Measurements from ENCODE around the gene XRN1. TPM values are rescaled to one million over a fixed set of nuclear protein-coding genes. Genes with fewer than 3 reads are reported as not detected.
A peak's percentile ranks its signal among the peaks of the same experiment; 100 is the strongest.
"Not testable (repeated sequence)": the region's sequence is repeated elsewhere in the genome, so short reads cannot be mapped to it uniquely, and the experiment has no call there.

Gene XRN1
- total RNA-seq, 1 donor from 2014 or later = 56.1 TPM

- DNase-seq (ENCODE audit: low read depth, low spot score) = no peak
These were observed 115.4 kb downstream of the XRN1 start for GRCh38 chr3:142332390-142332789.

DNA sequence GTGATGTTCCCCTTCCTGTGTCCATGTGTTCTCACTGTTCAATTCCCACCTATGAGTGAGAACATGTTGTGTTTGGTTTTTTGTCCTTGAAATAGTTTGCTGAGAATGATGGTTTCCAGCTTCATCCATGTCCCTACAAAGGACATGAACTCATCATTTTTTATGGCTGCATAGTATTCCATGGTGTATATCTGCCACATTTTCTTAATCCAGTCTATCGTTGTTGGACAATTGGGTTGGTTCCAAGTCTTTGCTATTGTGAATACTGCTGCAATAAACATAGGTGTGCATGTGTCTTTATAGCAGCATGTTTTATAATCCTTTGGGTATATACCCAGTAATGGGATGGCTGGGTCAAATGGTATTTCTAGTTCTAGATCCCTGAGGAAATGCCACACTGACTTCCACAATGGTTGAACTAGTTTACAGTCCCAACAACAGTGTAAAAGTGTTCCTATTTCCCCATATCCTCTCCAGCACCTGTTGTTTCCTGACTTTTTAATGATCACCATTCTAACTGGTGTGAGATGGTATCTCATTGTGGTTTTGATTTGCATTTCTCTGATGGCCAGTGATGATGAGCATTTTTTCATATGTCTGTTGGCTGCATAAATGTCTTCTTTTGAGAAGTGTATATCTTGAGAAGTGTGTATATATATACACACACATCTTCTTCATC is 123.4 kb downstream of the XRN1 start:
- DNase-seq (ENCODE audit: low read depth, low spot score) = not testable (repeated sequence)

- DNase-seq (ENCODE audit: low read depth, low spot score) = no peak
These were observed 127.9 kb downstream of the XRN1 start for GRCh38 chr3:142319912-142320311.

GRCh38 chr3:142319094-142319493 is 128.7 kb downstream of the XRN1 start:
- no peak for DNase-seq (ENCODE audit: low read depth, low spot score)

GRCh38 chr3:142318331-142318730 is 129.5 kb downstream of the XRN1 start:
- no peak for DNase-seq (ENCODE audit: low read depth, low spot score)

DNA sequence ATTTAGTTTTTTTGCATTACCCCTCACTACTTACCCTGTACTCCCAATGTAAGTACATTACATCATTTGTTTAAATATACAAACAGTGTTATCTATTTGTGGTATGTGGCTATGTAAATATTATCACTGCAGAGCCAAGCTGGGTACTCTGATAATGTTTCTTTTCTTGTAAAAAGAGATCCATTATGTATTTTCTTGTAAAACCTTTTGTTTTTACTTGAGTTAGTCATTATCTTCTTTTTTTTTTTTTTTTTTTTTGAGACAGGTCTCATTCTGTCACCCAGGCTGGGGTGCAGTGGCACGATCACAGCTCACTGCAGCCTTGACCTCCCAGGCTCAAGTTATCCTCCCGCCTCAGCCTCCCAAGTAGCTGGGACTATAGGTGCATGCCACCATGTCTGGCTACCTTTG is 131.9 kb downstream of the XRN1 start:
- DNase-seq (ENCODE audit: low read depth, low spot score) = not testable (repeated sequence)

- no peak for DNase-seq (ENCODE audit: low read depth, low spot score)
These were observed 132.8 kb downstream of the XRN1 start for GRCh38 chr3:142315083-142315482.

DNA sequence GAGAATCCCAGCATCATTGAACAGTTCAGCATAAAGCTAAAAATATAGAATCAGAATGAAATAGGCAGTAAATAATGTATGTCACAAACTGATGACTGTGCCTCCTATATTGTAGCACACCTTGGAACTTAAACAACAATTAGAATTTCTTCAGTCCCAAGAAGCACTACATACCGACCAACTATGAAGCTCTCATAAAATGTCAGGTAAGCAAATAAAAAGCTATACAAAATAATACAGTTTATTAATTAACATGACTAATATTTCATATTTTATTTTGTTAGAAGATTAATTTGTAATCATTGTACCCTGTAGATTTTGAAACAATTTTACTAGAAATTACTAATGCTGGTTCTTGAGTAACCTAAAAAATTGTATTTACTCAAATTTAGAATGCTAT is 137.4 kb downstream of the XRN1 start:
- DNase-seq (ENCODE audit: low read depth, low spot score) = no peak

GRCh38 chr3:142302847-142303246 is 145.0 kb downstream of the XRN1 start:
- DNase-seq (ENCODE audit: low read depth, low spot score) = not testable (repeated sequence)

GRCh38 chr3:142298626-142299025 is 149.2 kb downstream of the XRN1 start:
- DNase-seq (ENCODE audit: low read depth, low spot score) = no peak

DNA sequence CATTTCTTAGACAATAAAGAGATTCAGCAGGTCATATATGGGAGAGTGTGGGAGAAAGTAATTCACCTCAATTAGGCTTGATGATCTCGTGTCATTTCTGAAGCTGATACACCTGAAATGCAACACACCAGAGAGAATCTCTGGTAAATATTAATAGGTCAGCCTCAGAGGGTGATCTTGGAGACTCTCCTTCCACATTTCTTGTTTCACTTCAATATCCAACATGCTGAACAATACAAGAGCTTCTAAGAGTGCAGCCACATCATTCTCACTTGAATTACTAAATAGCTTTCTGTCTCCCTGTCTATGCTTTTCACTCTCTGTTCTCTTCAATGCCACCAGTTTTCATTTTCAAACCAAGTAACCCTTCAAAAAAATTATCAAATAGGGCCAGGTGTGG is 151.3 kb downstream of the XRN1 start:
- no peak for DNase-seq (ENCODE audit: low read depth, low spot score)

DNA sequence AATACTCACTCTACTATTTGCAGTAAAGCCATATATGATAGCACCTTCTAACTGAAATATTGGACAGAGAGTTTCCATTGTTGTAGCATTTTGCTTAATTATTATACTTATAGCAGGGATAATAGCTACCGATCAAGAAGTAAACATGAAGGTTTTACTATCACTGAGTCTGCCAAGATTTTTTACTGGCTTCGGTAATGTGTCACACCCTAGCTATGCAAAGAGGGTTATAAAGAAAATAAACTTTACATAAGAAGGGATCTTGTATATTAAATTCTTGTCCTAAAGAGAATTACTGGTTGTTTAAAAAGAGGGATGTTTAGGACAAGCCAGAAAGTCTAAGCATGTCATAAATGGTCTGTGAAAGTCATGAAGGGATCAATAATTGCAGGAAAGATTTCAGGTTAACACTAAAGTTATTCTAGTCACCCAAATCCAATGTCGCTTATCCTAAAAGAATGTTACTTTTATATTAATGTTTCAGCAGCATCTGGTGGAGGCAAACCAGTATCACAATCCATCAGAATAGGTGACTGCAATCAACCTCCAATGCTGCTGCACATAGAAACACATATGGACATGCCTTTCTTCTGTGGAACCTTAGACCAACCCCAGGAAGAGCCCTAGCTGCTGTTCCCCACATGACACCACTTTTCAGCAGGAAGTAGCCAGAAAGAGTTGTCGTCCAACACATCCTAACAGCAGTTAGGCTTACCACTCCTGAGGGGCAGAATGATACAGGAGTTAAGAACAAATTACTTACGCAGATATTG is 159.8 kb downstream of the XRN1 start:
- no peak for DNase-seq (ENCODE audit: low read depth, low spot score)

GRCh38 chr3:142285083-142285517 is 162.7 kb downstream of the XRN1 start:
- DNase-seq (ENCODE audit: low read depth, low spot score) = no peak

- DNase-seq (ENCODE audit: low read depth, low spot score) = no peak
These were observed 165.3 kb downstream of the XRN1 start for GRCh38 chr3:142282503-142282902.

- no peak for DNase-seq (ENCODE audit: low read depth, low spot score)
These were observed 166.4 kb downstream of the XRN1 start for GRCh38 chr3:142281474-142281873.

DNA sequence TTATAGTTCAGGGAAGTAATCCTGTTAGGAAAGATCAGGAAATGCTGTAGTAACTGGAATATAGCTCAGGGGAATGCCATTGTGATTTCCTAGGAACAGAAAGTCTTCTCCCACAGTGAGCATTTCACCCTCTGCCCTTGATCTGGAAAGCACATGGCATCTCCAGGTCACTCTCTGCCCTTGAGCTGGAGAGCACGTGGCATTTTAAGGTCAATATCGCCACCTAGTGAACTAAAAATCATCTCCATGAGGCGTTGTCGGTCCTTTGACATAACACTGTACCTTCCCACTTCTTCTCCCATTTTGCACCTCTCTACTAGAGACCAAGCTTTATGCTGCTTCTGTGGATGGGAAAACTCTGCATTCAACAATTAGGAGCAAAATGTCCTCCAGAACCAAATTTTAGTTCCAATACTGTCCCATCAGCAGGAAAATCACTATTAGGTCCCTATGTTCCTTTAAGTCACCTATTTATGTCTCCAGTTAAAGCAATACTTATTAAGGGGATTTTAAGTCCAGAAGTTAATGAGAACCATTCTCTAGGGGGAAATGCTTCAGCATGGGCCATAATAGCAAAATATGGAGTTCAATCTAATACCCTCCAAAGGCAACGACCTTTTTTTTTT is 167.8 kb downstream of the XRN1 start:
- peak; percentile 24 for DNase-seq (ENCODE audit: low read depth, low spot score)

- no peak for DNase-seq (ENCODE audit: low read depth, low spot score)
These were observed 169.4 kb downstream of the XRN1 start for GRCh38 chr3:142278451-142278850.

DNA sequence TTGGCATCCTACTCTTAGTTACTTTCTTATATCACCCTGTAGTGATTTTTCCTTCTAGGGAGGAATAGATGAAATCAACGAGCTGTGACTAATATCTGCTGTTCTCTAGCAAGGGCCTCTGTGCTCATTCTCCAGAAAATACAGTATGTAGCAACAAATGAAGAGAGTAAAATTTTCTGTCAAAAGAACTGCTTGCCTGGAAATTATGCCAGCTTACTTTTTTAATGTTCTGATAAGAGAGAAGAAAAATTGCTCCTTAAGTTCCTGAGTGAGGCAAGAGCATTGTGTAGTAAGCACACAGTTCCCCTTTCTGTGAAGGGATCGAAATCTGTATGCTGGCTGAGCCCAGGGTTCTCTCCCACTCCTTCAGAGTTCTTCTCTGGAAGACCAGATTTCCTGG is 171.1 kb downstream of the XRN1 start:
- DNase-seq (ENCODE audit: low read depth, low spot score) = no peak

- DNase-seq (ENCODE audit: low read depth, low spot score) = no peak
These were observed 172.0 kb downstream of the XRN1 start for GRCh38 chr3:142275856-142276255.

DNA sequence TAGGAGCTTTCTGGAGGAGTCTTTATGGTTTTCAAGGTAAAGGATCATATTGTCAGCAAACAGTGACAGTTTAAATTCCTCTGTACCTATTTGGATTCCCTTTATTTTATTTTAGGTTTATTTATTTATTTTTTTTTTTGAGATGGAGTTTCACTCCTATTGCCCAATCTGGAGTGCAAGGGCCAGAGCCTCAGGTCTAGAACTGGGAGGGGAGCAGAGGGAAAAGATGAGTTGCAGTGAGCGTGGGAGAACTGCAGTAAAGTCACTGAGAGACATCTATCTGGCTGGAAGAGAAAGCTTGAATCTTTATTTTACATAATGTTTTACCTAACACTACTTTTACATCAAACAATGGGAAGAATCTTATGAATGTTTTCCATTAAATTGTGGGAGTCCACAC is 172.9 kb downstream of the XRN1 start:
- no peak for DNase-seq (ENCODE audit: low read depth, low spot score)

- no peak for DNase-seq (ENCODE audit: low read depth, low spot score)
These were observed 174.3 kb downstream of the XRN1 start for GRCh38 chr3:142273501-142273900.

DNA sequence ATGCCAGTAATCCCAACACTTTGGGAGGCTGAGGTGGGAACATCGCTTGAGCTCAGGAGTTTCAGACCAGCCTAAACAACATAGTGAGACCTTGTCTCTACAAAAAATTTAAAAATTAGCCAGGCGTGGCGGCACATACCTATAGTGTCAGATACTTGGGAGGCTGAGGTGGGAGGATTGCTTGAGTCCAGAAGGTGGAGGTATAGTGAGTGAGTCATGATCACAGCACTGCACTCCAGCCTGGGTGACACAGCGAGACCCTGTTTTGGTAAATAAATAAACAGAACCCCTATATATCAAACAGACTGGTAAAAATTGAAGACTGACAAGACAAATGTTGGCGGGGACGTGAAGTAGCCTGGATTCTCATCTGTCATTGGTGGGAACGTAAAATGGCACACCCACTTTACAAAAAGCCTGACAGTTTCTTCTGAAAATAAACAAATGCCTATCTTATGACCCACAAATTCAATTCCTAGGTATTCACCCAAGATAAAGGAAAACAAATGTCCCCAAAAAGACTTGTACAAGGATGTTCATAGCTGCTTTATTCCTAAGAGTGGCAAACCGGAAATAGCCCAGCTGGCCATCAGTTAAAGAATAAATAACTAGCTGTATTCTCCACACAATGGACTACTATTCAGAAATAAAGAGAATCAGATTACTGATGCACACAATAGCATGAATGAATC is 175.5 kb downstream of the XRN1 start:
- no peak for DNase-seq (ENCODE audit: low read depth, low spot score)

Data from pulmonary artery endothelial cell (primary cell).